ENCODE results near the gene SPECC1L. TPM values are rescaled to one million over a fixed set of nuclear protein-coding genes. Genes with fewer than 3 reads are reported as not detected.

Gene SPECC1L
- total and polyA plus RNA-seq, 7 experiments from 2014 or later, result 14.6 to 69.0 (median 39.9) TPM

DNA sequence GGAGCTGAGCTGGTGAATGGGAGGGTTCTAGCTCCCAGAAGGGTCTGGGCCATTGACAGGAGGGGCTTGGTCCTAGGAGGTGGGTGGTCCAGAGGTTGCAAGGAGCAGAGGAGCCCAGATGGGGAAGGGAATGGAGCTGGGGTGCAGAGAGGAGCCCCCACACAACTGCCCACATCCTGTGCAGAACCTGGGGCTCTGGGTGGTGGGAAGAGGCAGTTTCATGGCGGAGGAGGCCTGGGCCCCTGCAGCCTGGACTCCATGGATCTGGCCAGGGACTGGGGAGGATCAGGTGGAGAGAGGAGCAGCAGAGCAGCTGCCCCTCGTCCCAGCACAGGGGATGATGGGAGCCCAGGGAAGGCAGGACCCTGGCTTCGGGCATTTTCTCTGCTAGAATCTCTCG, 155.8 kb downstream of the SPECC1L start:
- ChIA-PET POLR2A (interaction anchor here (1.2 to 3.7 kb wide), 5 partner anchors 10 to 128 kb away, joined by 3 to 32 read pairs (median 6); partner anchors contain the start of gene GUCD1), CTCF (interaction anchor here (1.9 to 2.4 kb wide), 2 partner anchors 8 to 78 kb away, joined by 5 to 6 read pairs; no protein-coding TSS in a partner anchor)
- Mint-ChIP-seq H3K27ac (peak overlapping the region; percentile 86 to 98 (median 95)), H3K27me3 (peaks cover 0 to 5% (median 0%) of the 10 kb centered on the region in 5 donors), H3K4me3 (peak overlapping the region; percentile 85 to 97 (median 94)), H3K36me3 (peaks cover 0 to 3% (median 0%) of the 10 kb centered on the region in 5 donors), H3K9me3 (peaks cover 0 to 4% (median 0%) of the 10 kb centered on the region in 11 donors), H3K4me1 (peaks cover 52 to 64% (median 56%) of the 10 kb centered on the region in 7 donors)
- intact Hi-C loops (cut with micrococcal nuclease), result loop anchor here (1.0 to 5.0 kb wide), 4 partner anchors 8 to 102 kb away; no protein-coding TSS in a partner anchor
- H3K27me3 ChIP-seq (ENCODE audit: control insufficient read depth in 2 of 2, insufficient read depth in 2 of 2, low read length in 2 of 2), result no peaks in the 10 kb centered on the region
- H3K9me3 ChIP-seq (ENCODE audit: control insufficient read depth in 2 of 3, low read length in 3 of 3), result no peaks in the 10 kb centered on the region
- H3K4me3 ChIP-seq (ENCODE audit: low read length), result peak overlapping the region; percentile 88
- ATAC-seq (no peak), DNase-seq (peak in 2 of 9 donors; percentile 22 to 36)
- peak overlapping the region; percentile 97 for H3K27ac ChIP-seq (ENCODE audit: low read depth, low read length)
- H3K4me1 ChIP-seq (ENCODE audit: control insufficient read depth in 2 of 2, insufficient read depth in 2 of 2, low read length in 2 of 2), result peaks cover 47 to 53% of the 10 kb centered on the region in 2 donors
- no peaks in the 10 kb centered on the region for H3K36me3 ChIP-seq (ENCODE audit: control insufficient read depth in 2 of 3, insufficient read depth in 3 of 3, low read length in 3 of 3)

DNA sequence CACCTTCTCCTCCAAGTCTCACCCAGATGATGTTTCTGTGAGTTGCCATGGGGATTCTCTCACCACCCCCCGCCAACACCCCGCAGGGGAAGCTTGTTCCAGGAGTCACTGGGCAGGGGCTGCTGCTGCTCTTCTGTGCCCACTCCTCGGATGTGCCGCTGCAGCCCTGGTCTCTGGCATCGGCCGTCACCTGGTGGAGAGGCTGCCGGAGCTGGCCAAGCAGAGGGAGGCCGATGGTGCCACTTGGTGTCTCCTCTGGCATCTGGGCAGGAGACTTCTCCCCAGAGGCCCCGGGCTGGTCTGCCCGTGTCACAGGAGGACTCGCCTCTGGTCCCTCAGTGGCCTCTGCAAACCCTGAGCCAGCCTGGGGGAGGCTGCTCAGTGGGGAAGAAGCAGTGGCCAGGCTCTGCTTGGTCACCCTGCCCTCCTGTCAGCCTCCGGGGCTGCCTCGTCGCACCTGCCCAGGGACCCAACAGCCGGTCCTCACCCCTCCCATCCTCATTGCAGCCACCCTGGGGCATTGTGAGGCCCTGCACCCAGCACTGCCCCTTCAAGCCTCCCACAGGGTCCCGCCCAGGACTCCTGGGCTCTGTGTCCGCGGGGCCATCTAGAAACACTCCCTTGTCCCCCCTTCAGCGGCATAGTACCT, 156.3 kb downstream of the SPECC1L start:
- peak overlapping the region; percentile 88 for H3K4me3 ChIP-seq (ENCODE audit: low read length)
- H3K27ac ChIP-seq (ENCODE audit: low read depth, low read length), result peak overlapping the region; percentile 97
- intact Hi-C loops (cut with micrococcal nuclease), result loop anchor here (1.0 to 5.0 kb wide), 6 partner anchors 7 to 128 kb away; partner anchors contain the start of genes GUCD1 (in 1 of the 2) and SNRPD3 (in 1 of the 2)
- no peaks in the 10 kb centered on the region for H3K27me3 ChIP-seq (ENCODE audit: control insufficient read depth in 2 of 2, insufficient read depth in 2 of 2, low read length in 2 of 2)
- peaks cover 52 to 53% of the 10 kb centered on the region in 2 donors for H3K4me1 ChIP-seq (ENCODE audit: control insufficient read depth in 2 of 2, insufficient read depth in 2 of 2, low read length in 2 of 2)
- peak overlapping the region; percentile 86 to 98 (median 95) for H3K27ac Mint-ChIP-seq
- POLR2A ChIA-PET, result interaction anchor here (0.6 to 3.7 kb wide), 12 partner anchors 9 to 533 kb away, joined by 3 to 32 read pairs (median 4); partner anchors contain the start of genes GUCD1, MIF, SNRPD3 and SPECC1L
- H3K27me3 Mint-ChIP-seq, result peaks cover 0 to 5% (median 0%) of the 10 kb centered on the region in 5 donors
- CTCF ChIA-PET, result interaction anchor here (0.7 to 2.4 kb wide), 5 partner anchors 8 to 78 kb away, joined by 3 to 6 read pairs (median 5); no protein-coding TSS in a partner anchor
- peaks cover 55 to 68% (median 60%) of the 10 kb centered on the region in 7 donors for H3K4me1 Mint-ChIP-seq
- no peaks in the 10 kb centered on the region for H3K36me3 ChIP-seq (ENCODE audit: control insufficient read depth in 2 of 3, insufficient read depth in 3 of 3, low read length in 3 of 3)
- peaks cover 0 to 4% (median 0%) of the 10 kb centered on the region in 11 donors for H3K9me3 Mint-ChIP-seq
- H3K9me3 ChIP-seq (ENCODE audit: control insufficient read depth in 2 of 3, low read length in 3 of 3), result no peaks in the 10 kb centered on the region
- no peak for ATAC-seq
- peak overlapping the region; percentile 85 to 97 (median 94) for H3K4me3 Mint-ChIP-seq
- DNase-seq, result peak in 6 of 9 donors; percentile 43 to 62 (median 50)
- peaks cover 0 to 3% (median 0%) of the 10 kb centered on the region in 5 donors for H3K36me3 Mint-ChIP-seq

- CTCF ChIA-PET, result interaction anchor here (0.7 to 2.4 kb wide), 6 partner anchors 11 to 77 kb away, joined by 3 to 6 read pairs (median 4); no protein-coding TSS in a partner anchor
- H3K4me1 Mint-ChIP-seq, result peaks cover 59 to 72% (median 64%) of the 10 kb centered on the region in 7 donors
- H3K4me3 Mint-ChIP-seq, result peak within 1 kb of the TSS; percentile 85 to 97 (median 94)
- peaks cover 0 to 4% (median 0%) of the 10 kb centered on the region in 11 donors for H3K9me3 Mint-ChIP-seq
- Histone ChIP-seq H3K27me3 (ENCODE audit: control insufficient read depth in 2 of 2, insufficient read depth in 2 of 2, low read length in 2 of 2) (no peaks in the 10 kb centered on the region), H3K4me3 (ENCODE audit: low read length) (peak within 1 kb of the TSS; percentile 88), H3K27ac (ENCODE audit: low read depth, low read length) (peak within 1 kb of the TSS; percentile 97), H3K9me3 (ENCODE audit: control insufficient read depth in 2 of 3, low read length in 3 of 3) (no peaks in the 10 kb centered on the region), H3K4me1 (ENCODE audit: control insufficient read depth in 2 of 2, insufficient read depth in 2 of 2, low read length in 2 of 2) (peaks cover 58 to 59% of the 10 kb centered on the region in 2 donors), H3K36me3 (ENCODE audit: control insufficient read depth in 2 of 3, insufficient read depth in 3 of 3, low read length in 3 of 3) (peaks cover 0 to 6% (median 0%) of the 10 kb centered on the region in 3 experiments)
- intact Hi-C loops (cut with micrococcal nuclease), result loop anchor here (1.0 to 5.0 kb wide), 6 partner anchors 8 to 533 kb away; partner anchors contain the start of genes GUCD1 (in 1 of the 2), MIF (in 1 of the 2) and SNRPD3 (in 1 of the 2)
- H3K27ac Mint-ChIP-seq, result peak within 1 kb of the TSS; percentile 86 to 98 (median 95)
- DNase-seq (peak; percentile 62 to 93 (median 88)), ATAC-seq (peak; percentile 87)
- peaks cover 0 to 3% (median 0%) of the 10 kb centered on the region in 5 donors for H3K27me3 Mint-ChIP-seq
- H3K36me3 Mint-ChIP-seq, result peaks cover 0 to 3% (median 0%) of the 10 kb centered on the region in 5 donors
- POLR2A ChIA-PET, result interaction anchor here (0.6 to 3.7 kb wide), 11 partner anchors 9 to 534 kb away, joined by 3 to 32 read pairs (median 3); partner anchors contain the start of genes GUCD1, MIF, SNRPD3 and SPECC1L
These were observed 157.0 kb downstream of the SPECC1L start, which contains the start of gene ADORA2A for GRCh38 chr22:24427500-24428164. TSS of gene ADORA2A (plus strand) at chr22:24427599. CDS start at chr22:24433405, 5,806 bp downstream.

GRCh38 chr22:24428751-24429410, 158.2 kb downstream of the SPECC1L start:
- H3K9me3 ChIP-seq (ENCODE audit: control insufficient read depth in 2 of 3, low read length in 3 of 3), result no peaks in the 10 kb centered on the region
- peak overlapping the region; percentile 97 for H3K27ac ChIP-seq (ENCODE audit: low read depth, low read length)
- Mint-ChIP-seq H3K9me3 (peaks cover 0 to 4% (median 0%) of the 10 kb centered on the region in 11 donors), H3K4me3 (peak overlapping the region; percentile 85 to 97 (median 94)), H3K27ac (peak overlapping the region; percentile 86 to 98 (median 95)), H3K4me1 (peaks cover 60 to 82% (median 73%) of the 10 kb centered on the region in 7 donors), H3K27me3 (peaks cover 0 to 2% (median 0%) of the 10 kb centered on the region in 5 donors), H3K36me3 (peaks cover 0 to 5% (median 0%) of the 10 kb centered on the region in 5 donors)
- no peak for ATAC-seq
- ChIA-PET POLR2A (interaction anchor here (1.8 to 3.7 kb wide), 3 partner anchors 7 to 127 kb away, joined by 4 to 32 read pairs (median 12); partner anchors contain the start of genes GUCD1 and SNRPD3), CTCF (interaction anchor here (0.7 to 1.4 kb wide), 2 partner anchors 10 to 56 kb away, joined by 3 to 4 read pairs; no protein-coding TSS in a partner anchor)
- H3K4me3 ChIP-seq (ENCODE audit: low read length), result peak overlapping the region; percentile 88
- DNase-seq, result peak in 1 of 9 donors; percentile 27
- no peaks in the 10 kb centered on the region for H3K27me3 ChIP-seq (ENCODE audit: control insufficient read depth in 2 of 2, insufficient read depth in 2 of 2, low read length in 2 of 2)
- peaks cover 0 to 19% (median 5%) of the 10 kb centered on the region in 3 experiments for H3K36me3 ChIP-seq (ENCODE audit: control insufficient read depth in 2 of 3, insufficient read depth in 3 of 3, low read length in 3 of 3)
- intact Hi-C loops (cut with micrococcal nuclease), result loop anchor here in 1 of 2 donors (2.0 to 5.0 kb wide), 2 partner anchors 33 to 534 kb away; partner anchors contain the start of gene MIF
- H3K4me1 ChIP-seq (ENCODE audit: control insufficient read depth in 2 of 2, insufficient read depth in 2 of 2, low read length in 2 of 2), result peaks cover 70 to 71% of the 10 kb centered on the region in 2 donors

DNA sequence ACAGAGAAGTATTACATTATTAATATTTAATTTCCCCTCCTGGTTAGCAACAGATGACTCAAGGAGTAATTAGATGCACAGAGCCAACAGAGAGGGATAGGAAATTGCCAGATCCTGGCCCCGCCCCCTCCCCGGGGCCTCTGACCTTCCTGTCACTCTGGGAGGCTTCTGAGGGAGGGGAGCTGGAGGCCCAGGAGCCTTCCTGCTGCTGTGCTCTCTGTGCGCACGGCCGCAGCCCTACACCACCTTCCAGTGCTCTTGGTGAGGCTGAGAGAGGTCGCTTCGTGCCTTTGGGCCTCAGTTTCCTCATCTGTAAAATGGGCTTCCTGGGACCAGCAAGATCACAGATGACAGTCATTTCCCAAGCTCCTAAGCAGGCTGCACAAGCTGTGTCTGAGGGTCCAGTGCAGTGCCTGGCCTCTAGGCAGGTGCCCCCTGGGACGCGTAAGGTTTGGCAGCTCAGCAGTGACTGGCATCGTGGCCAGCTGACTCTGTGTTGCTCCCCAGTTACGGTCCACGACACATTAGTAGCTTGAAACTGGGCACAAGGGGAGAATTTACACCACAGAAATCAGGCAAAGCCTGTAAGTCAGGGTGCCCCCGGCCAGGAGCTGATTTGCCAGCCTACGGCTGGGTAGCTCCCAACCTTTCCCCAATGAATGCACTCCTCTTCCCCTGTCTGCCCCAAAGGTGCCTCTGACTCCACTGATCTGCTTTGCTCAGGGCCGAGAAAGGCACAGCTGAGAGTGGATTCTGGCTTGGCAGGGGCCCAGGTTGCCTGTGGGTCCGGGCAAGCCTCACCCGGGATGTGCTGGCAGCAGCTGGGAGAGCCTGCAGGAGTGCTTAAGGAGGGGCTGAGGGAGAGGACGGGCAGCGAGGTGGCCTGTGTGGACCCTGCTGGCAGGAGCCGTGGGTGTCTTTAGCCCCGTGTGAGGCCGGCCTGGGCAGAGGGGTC, 159.1 kb downstream of the SPECC1L start:
- Histone ChIP-seq H3K27me3 (ENCODE audit: control insufficient read depth in 2 of 2, insufficient read depth in 2 of 2, low read length in 2 of 2) (no peaks in the 10 kb centered on the region), H3K36me3 (ENCODE audit: control insufficient read depth in 2 of 3, insufficient read depth in 3 of 3, low read length in 3 of 3) (peaks cover 0 to 24% (median 8%) of the 10 kb centered on the region in 3 experiments), H3K4me1 (ENCODE audit: control insufficient read depth in 2 of 2, insufficient read depth in 2 of 2, low read length in 2 of 2) (peaks cover 76 to 79% of the 10 kb centered on the region in 2 donors), H3K27ac (ENCODE audit: low read depth, low read length) (peak overlapping the region; percentile 97), H3K9me3 (ENCODE audit: control insufficient read depth in 2 of 3, low read length in 3 of 3) (no peaks in the 10 kb centered on the region), H3K4me3 (ENCODE audit: low read length) (peak overlapping the region; percentile 88)
- Mint-ChIP-seq H3K4me3 (peak overlapping the region; percentile 85 to 97 (median 94)), H3K9me3 (peaks cover 0 to 4% (median 0%) of the 10 kb centered on the region in 11 donors), H3K27me3 (peaks cover 0 to 2% (median 0%) of the 10 kb centered on the region in 5 donors), H3K27ac (peak overlapping the region; percentile 86 to 98 (median 95)), H3K36me3 (peaks cover 0 to 5% (median 4%) of the 10 kb centered on the region in 5 donors), H3K4me1 (peaks cover 66 to 90% (median 81%) of the 10 kb centered on the region in 7 donors)
- ATAC-seq (no peak), DNase-seq (peak in 7 of 9 donors; percentile 34 to 72 (median 46))
- intact Hi-C loops (cut with micrococcal nuclease), result loop anchor here in 1 of 2 donors (2.0 to 10.0 kb wide), 3 partner anchors 33 to 535 kb away; partner anchors contain the start of gene MIF
- ChIA-PET CTCF (interaction anchor here (0.8 to 0.9 kb wide), 2 partner anchors 9 to 70 kb away, joined by 3 read pairs; no protein-coding TSS in a partner anchor), POLR2A (no interaction called here)

All from naive thymus-derived CD4-positive, alpha-beta T cell (primary cell).